Cardiac atrium fibroblast (primary cell): ENCODE measurements around the gene GATC. TPM values are rescaled to one million over a fixed set of nuclear protein-coding genes. Genes with fewer than 3 reads are reported as not detected.

ENCODE experiments used
- total RNA-seq: library from RNA; depleted of rRNA; stranded (reverse); fragments of >200 nt; gene quantifications from 2 replicates; pipeline ENCODE4 v1.2.3, GENCODE V29; 2015

The GATC gene
- 15.5 and 19.0 TPM in 2 replicates for total RNA-seq

GRCh38 chr12:120445911-120446843 is at the start of gene GATC, which contains the start of gene TRIAP1:
TSS of gene GATC (plus strand) at chr12:120446444. CDS start at chr12:120446481, 37 bp downstream.
TSS of gene TRIAP1 (minus strand) at chr12:120446384. CDS start at chr12:120446372, 12 bp downstream.

GRCh38 chr12:120437735-120438494 is 8.3 kb upstream of the GATC start, which contains the start of gene COX6A1:
TSS of gene COX6A1 (plus strand) at chr12:120438113. CDS start at chr12:120438127, 14 bp downstream.

GRCh38 chr12:120469450-120470149 is 23.4 kb downstream of the GATC start, which contains the start of gene SRSF9:
TSS of gene SRSF9 (minus strand) at chr12:120469748. CDS start at chr12:120469609, 139 bp downstream.

GRCh38 chr12:120495731-120496412 is 49.6 kb downstream of the GATC start, which contains the start of gene DYNLL1:
TSS of gene DYNLL1 (plus strand) at chr12:120496113. CDS start at chr12:120496422, 309 bp downstream.

Other genes with a start within 250 kb of the GATC start
- gene RPLP0, start 245.3 kb upstream of the GATC start, total RNA-seq, result 5,621 and 6,104 TPM in 2 replicates
- gene PXN, start 180.7 kb upstream of the GATC start, total RNA-seq, result 78.2 and 84.7 TPM in 2 replicates
- gene RNU4-2, start 154.5 kb upstream of the GATC start, total RNA-seq, result not detected in 2 replicates
- gene RNU4-1, start 153.2 kb upstream of the GATC start, total RNA-seq, result not detected in 2 replicates
- 1.1 TPM in 2 replicates for gene SIRT4, start 144.1 kb upstream of the GATC start, total RNA-seq
- gene PLA2G1B, start 118.7 kb upstream of the GATC start, total RNA-seq, result not detected in 2 replicates
- 1.5 TPM in 1 of 2 replicates, not detected in the other for gene MSI1, start 77.3 kb upstream of the GATC start, total RNA-seq
- 390 and 440 TPM in 2 replicates for gene COX6A1, start 8.3 kb upstream of the GATC start, total RNA-seq
- 34.7 and 39.9 TPM in 2 replicates for gene TRIAP1, start 60 bp upstream of the GATC start, total RNA-seq
- gene SRSF9, start 23.3 kb downstream of the GATC start, total RNA-seq, result 59.9 and 75.5 TPM in 2 replicates
- 292 and 308 TPM in 2 replicates for gene DYNLL1, start 49.7 kb downstream of the GATC start, total RNA-seq
- gene COQ5, start 82.7 kb downstream of the GATC start, total RNA-seq, result 16.8 and 24.9 TPM in 2 replicates
- gene RNF10, start 87.9 kb downstream of the GATC start, total RNA-seq, result 77.6 and 82.1 TPM in 2 replicates
- 20.7 and 28.0 TPM in 2 replicates for gene POP5, start 135.0 kb downstream of the GATC start, total RNA-seq
- gene CABP1, start 194.2 kb downstream of the GATC start, total RNA-seq, result 0.81 and 2.9 TPM in 2 replicates
- 70.2 and 85.1 TPM in 2 replicates for gene MLEC, start 240.7 kb downstream of the GATC start, total RNA-seq